Kidney epithelial cell (primary cell): ENCODE data around the gene P4HA3. TPM values are rescaled to one million over a fixed set of nuclear protein-coding genes. Genes with fewer than 3 reads are reported as not detected.
"Not testable (repeated sequence)": the region's sequence is repeated elsewhere in the genome, so short reads cannot be mapped to it uniquely, and the experiment has no call there.

Experiments used
- DNase-seq: peaks from one replicate; pipeline ENCODE4 v3.0.0-alpha.2; 2010; ENCODE audit warnings: low read depth
- H3K27me3 ChIP-seq: 2 replicates; pipeline ENCODE4 v1.6.0; 2011; ENCODE audit warnings: low read length; ENCODE audit not compliant: control insufficient read depth, insufficient read depth
- H3K36me3 ChIP-seq: 2 replicates; pipeline ENCODE4 v1.5.1; 2011; ENCODE audit warnings: low read length; ENCODE audit not compliant: control insufficient read depth, insufficient read depth
- H3K4me3 ChIP-seq: 2 replicates; pipeline ENCODE4 v1.5.1; 2011; ENCODE audit warnings: low read depth, mild to moderate bottlenecking, control low read depth, low read length
- total RNA-seq: library from RNA; depleted of rRNA; stranded (reverse); fragments of >200 nt; gene quantifications from 2 replicates; pipeline ENCODE4 v1.2.3, GENCODE V29; 2015
- TF ChIP-seq, protein P1 (sequence below): IDR thresholded peaks from 2 replicates; pipeline ENCODE4 v1.5.1; 2011; ENCODE audit warnings: mild to moderate bottlenecking, moderate library complexity, low read length, control low read depth, inconsistent platforms; ENCODE audit not compliant: insufficient read depth, poor library complexity, severe bottlenecking

Gene P4HA3
- total RNA-seq, 1 donor from 2014 or later, result 0.88 TPM

DNA sequence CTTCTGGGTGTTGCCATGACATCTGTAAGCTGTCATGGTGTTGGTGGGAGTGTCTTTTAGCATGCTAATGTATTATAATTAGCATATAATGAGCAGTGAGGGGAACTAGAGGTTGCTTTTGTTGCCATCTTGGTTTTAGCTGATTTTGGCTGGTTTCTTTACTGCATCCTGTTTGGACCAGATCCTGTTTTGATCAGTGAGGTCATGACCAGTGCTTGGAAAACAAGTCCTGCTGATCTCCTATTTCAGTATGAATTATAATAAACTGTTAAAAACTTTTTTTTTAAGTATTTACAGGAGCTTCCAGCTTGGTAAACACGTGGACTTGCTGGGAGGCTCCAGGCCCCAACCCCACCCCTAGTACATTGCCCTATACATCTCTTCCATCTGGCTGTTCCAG lies 30.5 kb upstream of the P4HA3 start:
- H3K4me3 ChIP-seq, result no peak overlapping the region
- no peaks in the 10 kb centered on the region for H3K36me3 ChIP-seq

DNA sequence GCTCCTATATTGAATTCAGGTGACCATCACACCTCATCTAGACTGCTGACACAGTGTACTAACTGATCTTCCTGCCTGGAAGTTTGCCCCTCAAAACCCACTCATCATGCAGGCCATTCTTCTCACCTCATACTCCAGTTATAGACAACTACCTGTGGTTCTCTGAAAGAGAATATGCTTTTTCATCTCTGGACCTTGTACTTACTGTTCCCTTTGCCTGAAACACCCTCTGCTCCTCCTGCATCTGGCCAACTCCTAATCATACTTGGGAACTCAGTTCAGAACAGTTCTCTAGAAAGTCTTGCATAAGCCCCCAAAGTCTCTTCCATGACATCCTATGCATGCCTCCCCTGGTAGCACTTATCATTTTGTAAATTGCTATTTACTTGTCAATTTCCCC lies 28.2 kb upstream of the P4HA3 start:
- Histone ChIP-seq H3K36me3 (no peaks in the 10 kb centered on the region), H3K27me3 (no peaks in the 10 kb centered on the region)
- no peak for DNase-seq

More for the DNA sequence above, 30.5 kb upstream of the P4HA3 start:
- TF ChIP-seq, protein P1, sequence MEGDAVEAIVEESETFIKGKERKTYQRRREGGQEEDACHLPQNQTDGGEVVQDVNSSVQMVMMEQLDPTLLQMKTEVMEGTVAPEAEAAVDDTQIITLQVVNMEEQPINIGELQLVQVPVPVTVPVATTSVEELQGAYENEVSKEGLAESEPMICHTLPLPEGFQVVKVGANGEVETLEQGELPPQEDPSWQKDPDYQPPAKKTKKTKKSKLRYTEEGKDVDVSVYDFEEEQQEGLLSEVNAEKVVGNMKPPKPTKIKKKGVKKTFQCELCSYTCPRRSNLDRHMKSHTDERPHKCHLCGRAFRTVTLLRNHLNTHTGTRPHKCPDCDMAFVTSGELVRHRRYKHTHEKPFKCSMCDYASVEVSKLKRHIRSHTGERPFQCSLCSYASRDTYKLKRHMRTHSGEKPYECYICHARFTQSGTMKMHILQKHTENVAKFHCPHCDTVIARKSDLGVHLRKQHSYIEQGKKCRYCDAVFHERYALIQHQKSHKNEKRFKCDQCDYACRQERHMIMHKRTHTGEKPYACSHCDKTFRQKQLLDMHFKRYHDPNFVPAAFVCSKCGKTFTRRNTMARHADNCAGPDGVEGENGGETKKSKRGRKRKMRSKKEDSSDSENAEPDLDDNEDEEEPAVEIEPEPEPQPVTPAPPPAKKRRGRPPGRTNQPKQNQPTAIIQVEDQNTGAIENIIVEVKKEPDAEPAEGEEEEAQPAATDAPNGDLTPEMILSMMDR, result no peak
- DNase-seq, result no peak
- no peaks in the 10 kb centered on the region for H3K27me3 ChIP-seq

GRCh38 chr11:74338963-74339362 lies 27.5 kb upstream of the P4HA3 start:
- H3K4me3 ChIP-seq, result no peak overlapping the region
- no peaks in the 10 kb centered on the region for H3K36me3 ChIP-seq
- no peak for DNase-seq
- H3K27me3 ChIP-seq, result no peaks in the 10 kb centered on the region
- TF ChIP-seq, protein P1, result no peak

More for the DNA sequence above, 28.2 kb upstream of the P4HA3 start:
- no peak overlapping the region for H3K4me3 ChIP-seq
- TF ChIP-seq, protein P1, result no peak

DNA sequence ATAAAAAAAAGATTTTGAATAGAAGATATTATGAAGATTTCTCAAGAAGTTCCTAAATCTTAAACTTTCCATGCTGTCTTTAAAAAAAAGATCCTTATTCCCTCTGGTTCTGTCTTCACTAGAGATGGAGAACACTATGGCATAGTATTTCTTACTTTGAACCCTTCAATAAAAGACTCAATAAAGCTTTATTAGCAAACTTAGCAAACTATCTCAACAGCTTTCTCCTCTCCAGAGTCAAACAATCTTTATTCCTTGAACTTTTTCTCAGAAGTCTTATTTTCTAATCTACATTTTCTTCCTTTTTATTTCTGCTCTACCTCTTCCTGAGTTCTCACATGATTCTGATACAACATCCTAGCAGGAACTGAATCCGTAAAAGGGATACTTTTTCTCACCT lies 21.8 kb upstream of the P4HA3 start:
- Histone ChIP-seq H3K27me3 (no peaks in the 10 kb centered on the region), H3K4me3 (no peak overlapping the region), H3K36me3 (peaks cover 1% of the 10 kb centered on the region)
- TF ChIP-seq, protein P1, result no peak
- DNase-seq, result no peak

DNA sequence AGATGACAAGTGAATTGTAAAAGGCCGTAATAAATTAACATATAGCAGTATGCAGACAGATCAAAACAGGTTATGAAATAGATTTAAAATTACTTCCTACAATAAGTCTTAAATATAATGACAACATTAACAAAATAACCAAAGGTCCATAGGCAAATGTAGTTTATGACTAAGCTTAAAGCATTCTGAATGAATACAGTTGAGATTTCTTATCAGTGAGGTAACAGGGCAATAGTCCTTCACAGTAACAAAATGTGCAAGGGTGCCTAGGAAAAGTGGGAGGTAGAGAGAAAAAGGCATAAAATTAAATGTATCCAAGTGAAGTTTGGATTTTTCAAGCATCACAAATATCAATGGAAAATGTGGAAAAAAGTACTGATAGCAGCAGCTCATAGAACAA lies 20.9 kb upstream of the P4HA3 start:
- Histone ChIP-seq H3K27me3 (no peaks in the 10 kb centered on the region), H3K4me3 (no peak overlapping the region), H3K36me3 (peaks cover 1% of the 10 kb centered on the region)
- TF ChIP-seq, protein P1, result no peak
- no peak for DNase-seq

DNA sequence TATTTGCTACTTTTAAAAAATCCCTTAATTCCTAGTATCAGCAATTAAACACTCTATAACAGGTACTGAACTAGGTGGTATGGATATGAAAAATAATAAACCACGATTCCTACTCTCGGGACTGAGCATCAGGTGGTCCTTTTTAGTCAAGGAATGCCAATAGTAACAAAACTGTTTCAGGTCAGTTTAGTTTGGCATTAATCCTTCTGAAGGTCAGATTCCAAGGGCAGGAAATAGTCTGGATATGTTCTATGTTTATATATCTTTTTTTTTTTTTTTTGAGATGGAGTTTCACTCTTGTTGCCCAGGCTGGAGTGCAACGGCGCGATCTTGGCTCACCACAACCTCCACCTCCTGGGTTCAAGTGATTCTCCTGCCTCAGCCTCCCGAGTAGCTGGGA lies 19.6 kb upstream of the P4HA3 start:
- H3K36me3 ChIP-seq, H3K27me3 ChIP-seq, DNase-seq, H3K4me3 ChIP-seq: not testable (repeated sequence)
